Activated T-cell treated with anti-CD3 and anti-CD28 coated beads, Interleukin-2, amount 50 U/mL, for 4 hours (primary cell): ENCODE results near the gene CXXC5. TPM values are rescaled to one million over a fixed set of nuclear protein-coding genes. Genes with fewer than 3 reads are reported as not detected.

Experiments
- ATAC-seq, 2 donors: fragments of 200-7000 bp; cut with Tn5 transposase; one replicate each; pipeline ENCODE4 v1.10.0; 2021
- DNase-seq: peaks from one replicate; pipeline ENCODE4 v3.0.0-alpha.2; 2020
- H3K27me3 Mint-ChIP-seq: one replicate; pipeline ENCODE4 v1.8.0; 2021; ENCODE audit warnings: low read depth, mixed read lengths
- H3K36me3 Mint-ChIP-seq: one replicate; pipeline ENCODE4 v1.8.0; 2022; ENCODE audit warnings: mixed read lengths; ENCODE audit not compliant: insufficient read depth
- H3K4me1 Mint-ChIP-seq: one replicate; pipeline ENCODE4 v1.8.0; 2021; ENCODE audit warnings: low read depth, mixed read lengths
- H3K4me3 Mint-ChIP-seq: one replicate; pipeline ENCODE4 v1.8.0; 2021; ENCODE audit warnings: mild to moderate bottlenecking, moderate library complexity, mixed read lengths
- H3K9me3 Mint-ChIP-seq: one replicate; pipeline ENCODE4 v1.8.0; 2021; ENCODE audit warnings: mixed read lengths
- total RNA-seq, 3 donors: library from RNA; stranded (reverse); gene quantifications; one replicate each; pipeline ENCODE4 v1.2.1, GENCODE V29; 2021

The CXXC5 gene
- total RNA-seq, 3 donors from 2014 or later, result 1.2 to 3.3 (median 1.4) TPM

DNA sequence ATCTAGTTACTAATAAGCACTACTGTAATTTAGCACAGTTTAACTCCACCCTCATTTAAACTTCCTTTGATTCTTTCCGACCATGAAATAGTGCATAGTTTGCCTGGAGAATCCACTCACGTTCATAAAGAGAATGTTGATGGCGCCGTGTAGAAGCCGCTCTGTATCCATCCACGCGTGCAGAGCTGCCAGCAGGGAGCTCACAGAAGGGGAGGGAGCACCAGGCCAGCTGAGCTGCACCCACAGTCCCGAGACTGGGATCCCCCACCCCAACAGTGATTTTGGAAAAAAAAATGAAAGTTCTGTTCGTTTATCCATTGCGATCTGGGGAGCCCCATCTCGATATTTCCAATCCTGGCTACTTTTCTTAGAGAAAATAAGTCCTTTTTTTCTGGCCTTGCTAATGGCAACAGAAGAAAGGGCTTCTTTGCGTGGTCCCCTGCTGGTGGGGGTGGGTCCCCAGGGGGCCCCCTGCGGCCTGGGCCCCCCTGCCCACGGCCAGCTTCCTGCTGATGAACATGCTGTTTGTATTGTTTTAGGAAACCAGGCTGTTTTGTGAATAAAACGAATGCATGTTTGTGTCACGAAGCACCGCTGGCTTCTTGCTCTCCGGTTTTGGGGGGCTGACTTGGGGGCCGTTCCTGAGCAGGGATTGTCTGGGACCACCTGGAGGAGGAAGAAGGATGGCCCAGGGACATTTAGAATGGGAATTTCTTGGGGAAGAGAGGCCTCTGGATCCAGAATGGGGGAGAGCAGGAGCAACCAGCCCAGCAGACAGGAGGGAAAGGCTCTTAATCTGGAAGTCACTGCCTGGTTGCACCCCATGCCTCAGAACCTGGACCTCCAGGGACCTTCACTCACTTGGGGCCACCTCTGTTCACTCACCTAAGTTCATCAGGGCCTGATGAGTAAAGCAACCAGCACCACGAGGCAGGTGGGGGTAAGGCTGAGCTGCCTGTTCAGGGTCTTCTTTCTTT, 35.4 kb downstream of the CXXC5 start:
- peaks cover 17% of the 10 kb centered on the region for H3K4me1 Mint-ChIP-seq
- H3K9me3 Mint-ChIP-seq, result no peaks in the 10 kb centered on the region
- no peak overlapping the region for H3K4me3 Mint-ChIP-seq
- ATAC-seq, result no peak
- peaks cover 2% of the 10 kb centered on the region for H3K36me3 Mint-ChIP-seq
- no peak for DNase-seq
- no peaks in the 10 kb centered on the region for H3K27me3 Mint-ChIP-seq

DNA sequence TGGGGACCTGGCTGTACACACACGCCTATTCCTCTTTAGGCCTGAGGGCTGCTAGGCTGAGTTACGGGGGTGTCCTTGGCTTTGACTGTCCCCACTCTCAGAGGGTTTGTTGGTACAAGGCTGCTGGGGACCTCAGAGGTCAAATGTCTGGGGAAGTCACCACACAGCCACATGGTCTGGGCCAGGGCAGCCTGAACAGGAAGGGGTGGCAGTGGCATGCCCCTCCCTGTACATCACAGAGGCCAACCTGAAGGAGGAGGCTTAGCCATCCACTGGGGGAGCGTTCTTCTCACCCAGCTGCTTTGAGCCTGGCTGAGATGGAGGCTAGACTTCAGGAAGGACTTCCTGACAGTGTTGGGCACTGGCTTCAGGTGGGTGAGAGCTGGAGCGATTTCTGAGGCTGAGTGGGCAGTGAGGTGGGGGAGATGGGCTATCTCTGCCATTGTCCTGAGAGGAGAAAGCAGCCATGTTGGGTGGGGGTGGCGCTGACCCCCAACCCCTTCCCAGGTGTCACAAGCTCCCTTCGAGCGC, 36.3 kb downstream of the CXXC5 start:
- no peak for ATAC-seq
- H3K36me3 Mint-ChIP-seq, result peaks cover 2% of the 10 kb centered on the region
- H3K4me3 Mint-ChIP-seq, result no peak overlapping the region
- H3K9me3 Mint-ChIP-seq, result no peaks in the 10 kb centered on the region
- H3K27me3 Mint-ChIP-seq, result no peaks in the 10 kb centered on the region
- DNase-seq, result no peak
- H3K4me1 Mint-ChIP-seq, result peaks cover 19% of the 10 kb centered on the region

- peaks cover under 1% of the 10 kb centered on the region for H3K36me3 Mint-ChIP-seq
- no peaks in the 10 kb centered on the region for H3K9me3 Mint-ChIP-seq
- DNase-seq (no peak), ATAC-seq (peak in 1 of 2 donors; percentile 19)
- no peak overlapping the region for H3K4me3 Mint-ChIP-seq
- peaks cover 19% of the 10 kb centered on the region for H3K4me1 Mint-ChIP-seq
- H3K27me3 Mint-ChIP-seq, result no peaks in the 10 kb centered on the region
Measured at GRCh38 chr5:139684881-139685749, 37.0 kb downstream of the CXXC5 start.

DNA sequence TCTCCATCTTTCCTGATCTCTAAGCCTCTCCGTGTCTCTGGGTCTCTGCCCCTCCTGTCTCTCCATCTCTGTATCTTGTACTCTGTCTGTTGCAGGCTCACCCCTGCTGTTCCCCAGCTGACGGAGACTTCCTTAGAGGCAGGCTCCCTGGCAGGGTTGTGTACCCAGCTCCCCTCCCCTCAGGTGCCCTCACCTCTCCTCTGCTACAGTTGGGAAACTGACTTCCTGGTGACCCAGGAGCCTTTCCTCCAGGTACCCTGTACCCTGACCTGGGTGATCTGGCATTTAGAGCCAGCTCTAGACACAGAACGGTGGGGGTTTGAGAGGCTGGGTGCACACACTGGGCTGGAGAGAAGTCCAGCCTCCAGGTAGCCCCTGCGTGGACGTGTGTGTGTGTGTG, 37.7 kb downstream of the CXXC5 start:
- no peak for ATAC-seq
- Mint-ChIP-seq H3K36me3 (no peaks in the 10 kb centered on the region), H3K9me3 (no peaks in the 10 kb centered on the region), H3K4me1 (peaks cover 19% of the 10 kb centered on the region), H3K27me3 (no peaks in the 10 kb centered on the region), H3K4me3 (no peak overlapping the region)
- no peak for DNase-seq

- H3K27me3 Mint-ChIP-seq, result no peaks in the 10 kb centered on the region
- no peak for DNase-seq
- ATAC-seq, result no peak
- H3K4me3 Mint-ChIP-seq, result no peak overlapping the region
- peaks cover 19% of the 10 kb centered on the region for H3K4me1 Mint-ChIP-seq
- no peaks in the 10 kb centered on the region for H3K9me3 Mint-ChIP-seq
- no peaks in the 10 kb centered on the region for H3K36me3 Mint-ChIP-seq
Measured at GRCh38 chr5:139686356-139686705, 38.2 kb downstream of the CXXC5 start.

DNA sequence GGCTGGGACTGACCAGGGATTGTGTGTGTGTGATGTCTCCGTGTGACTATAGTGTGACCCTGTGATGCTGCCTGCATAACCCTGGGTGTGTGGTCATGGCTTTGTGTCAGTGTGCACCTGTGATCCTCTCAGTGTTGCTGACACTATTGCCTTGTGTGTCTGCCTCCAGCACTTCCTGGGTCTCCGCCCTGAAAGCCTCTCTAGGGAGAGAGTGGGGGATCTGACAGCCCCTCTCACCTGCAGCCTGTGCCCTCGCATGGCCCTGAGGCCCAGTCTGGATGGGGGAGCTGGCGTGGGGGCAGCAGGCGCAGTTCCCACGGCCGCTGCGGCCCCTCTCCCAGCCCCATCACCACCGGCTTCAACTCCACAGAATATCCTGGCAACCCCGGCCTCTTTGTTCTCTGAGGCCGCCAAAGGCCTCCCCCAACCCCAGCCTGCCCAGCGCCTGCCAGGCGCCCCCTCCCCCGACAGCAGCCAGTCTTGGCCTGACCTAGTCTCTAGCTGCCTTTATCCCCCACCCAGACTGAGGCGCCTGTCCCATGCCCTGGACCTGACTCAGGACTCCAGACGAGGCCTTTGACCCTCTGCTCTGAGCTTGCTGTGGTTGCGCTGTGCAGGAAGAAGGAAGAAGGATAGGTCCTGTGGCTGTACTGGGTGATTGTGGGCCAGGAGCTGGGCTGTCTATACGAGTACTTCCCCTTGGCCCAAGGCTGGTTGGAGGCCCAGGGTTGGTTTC, 38.7 kb downstream of the CXXC5 start:
- peaks cover 19% of the 10 kb centered on the region for H3K4me1 Mint-ChIP-seq
- H3K9me3 Mint-ChIP-seq, result no peaks in the 10 kb centered on the region
- ATAC-seq, result no peak
- H3K36me3 Mint-ChIP-seq, result no peaks in the 10 kb centered on the region
- DNase-seq, result no peak
- no peak overlapping the region for H3K4me3 Mint-ChIP-seq
- H3K27me3 Mint-ChIP-seq, result peaks cover 2% of the 10 kb centered on the region

GRCh38 chr5:139687656-139688055, 39.5 kb downstream of the CXXC5 start:
- ATAC-seq, result no peak
- H3K4me3 Mint-ChIP-seq, result no peak overlapping the region
- DNase-seq, result no peak
- H3K36me3 Mint-ChIP-seq, result no peaks in the 10 kb centered on the region
- H3K27me3 Mint-ChIP-seq, result peaks cover 2% of the 10 kb centered on the region
- H3K9me3 Mint-ChIP-seq, result no peaks in the 10 kb centered on the region
- peaks cover 19% of the 10 kb centered on the region for H3K4me1 Mint-ChIP-seq

- H3K4me3 Mint-ChIP-seq, result no peak overlapping the region
- DNase-seq, result no peak
- no peaks in the 10 kb centered on the region for H3K36me3 Mint-ChIP-seq
- peaks cover 18% of the 10 kb centered on the region for H3K4me1 Mint-ChIP-seq
- H3K9me3 Mint-ChIP-seq, result no peaks in the 10 kb centered on the region
- peaks cover 2% of the 10 kb centered on the region for H3K27me3 Mint-ChIP-seq
- no peak for ATAC-seq
Measured at GRCh38 chr5:139688088-139688702, 40.0 kb downstream of the CXXC5 start.

- no peak overlapping the region for H3K4me3 Mint-ChIP-seq
- no peaks in the 10 kb centered on the region for H3K36me3 Mint-ChIP-seq
- DNase-seq (no peak), ATAC-seq (no peak)
- H3K27me3 Mint-ChIP-seq, result peaks cover 2% of the 10 kb centered on the region
- H3K9me3 Mint-ChIP-seq, result no peaks in the 10 kb centered on the region
- H3K4me1 Mint-ChIP-seq, result peaks cover 15% of the 10 kb centered on the region
Measured at GRCh38 chr5:139688751-139689372, 40.7 kb downstream of the CXXC5 start.

GRCh38 chr5:139689631-139690063, 41.5 kb downstream of the CXXC5 start:
- peaks cover 10% of the 10 kb centered on the region for H3K4me1 Mint-ChIP-seq
- H3K36me3 Mint-ChIP-seq, result no peaks in the 10 kb centered on the region
- H3K4me3 Mint-ChIP-seq, result no peak overlapping the region
- peaks cover 2% of the 10 kb centered on the region for H3K27me3 Mint-ChIP-seq
- DNase-seq (no peak), ATAC-seq (peak; percentile 13 to 33)
- H3K9me3 Mint-ChIP-seq, result no peaks in the 10 kb centered on the region

GRCh38 chr5:139690064-139690802, 42.1 kb downstream of the CXXC5 start:
- DNase-seq (no peak), ATAC-seq (peak; percentile 17 to 45)
- no peak overlapping the region for H3K4me3 Mint-ChIP-seq
- no peaks in the 10 kb centered on the region for H3K36me3 Mint-ChIP-seq
- H3K4me1 Mint-ChIP-seq, result peaks cover 9% of the 10 kb centered on the region
- H3K9me3 Mint-ChIP-seq, result no peaks in the 10 kb centered on the region
- H3K27me3 Mint-ChIP-seq, result peaks cover 2% of the 10 kb centered on the region

DNA sequence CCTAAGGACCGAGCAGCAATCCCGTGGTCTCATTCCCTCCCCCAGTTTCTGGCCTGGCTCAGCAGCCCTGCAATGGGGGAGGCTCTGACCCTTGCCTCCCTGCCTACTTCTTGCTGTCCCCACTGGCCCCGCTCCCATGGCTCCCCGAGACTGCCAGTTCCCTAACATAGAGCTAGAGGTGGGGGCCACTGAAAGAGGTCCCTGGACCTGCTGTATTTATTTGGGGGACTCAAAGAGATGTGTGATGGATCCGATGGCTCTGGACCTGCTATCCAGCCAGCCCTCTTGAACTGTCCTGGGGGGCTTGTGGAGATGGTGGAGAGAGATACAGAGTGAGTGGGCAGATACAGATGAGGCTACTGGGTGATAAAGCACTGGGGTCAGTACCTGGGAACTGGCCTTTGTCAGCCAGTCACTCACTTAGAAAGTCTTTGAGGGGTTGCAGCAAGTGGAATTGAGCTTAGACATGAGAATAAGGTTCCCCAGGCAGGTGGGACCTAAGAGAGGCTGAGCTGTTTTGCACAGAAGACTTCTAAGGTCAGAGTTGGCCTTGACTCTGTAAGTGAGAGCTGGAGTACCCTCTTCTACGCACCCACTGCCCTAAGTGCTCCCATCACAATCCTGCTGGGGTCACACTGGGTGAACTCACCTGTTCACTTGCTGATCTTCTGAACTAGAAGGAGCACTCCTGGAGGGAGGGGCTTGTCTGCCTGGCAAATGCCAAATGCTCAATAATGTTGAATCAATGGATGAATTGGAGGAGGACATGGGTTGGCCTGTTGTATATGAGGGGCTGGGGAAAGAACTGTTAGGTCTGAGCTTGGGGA, 42.9 kb downstream of the CXXC5 start:
- ATAC-seq (no peak), DNase-seq (no peak)
- no peaks in the 10 kb centered on the region for H3K9me3 Mint-ChIP-seq
- peaks cover 2% of the 10 kb centered on the region for H3K27me3 Mint-ChIP-seq
- no peak overlapping the region for H3K4me3 Mint-ChIP-seq
- H3K4me1 Mint-ChIP-seq, result peaks cover 8% of the 10 kb centered on the region
- H3K36me3 Mint-ChIP-seq, result no peaks in the 10 kb centered on the region
